ENCODE results near the gene CDR2. TPM values are rescaled to one million over a fixed set of nuclear protein-coding genes. Genes with fewer than 3 reads are reported as not detected.

Gene CDR2
- total RNA-seq, 1 experiment from 2014 or later: 35.7 TPM

DNA sequence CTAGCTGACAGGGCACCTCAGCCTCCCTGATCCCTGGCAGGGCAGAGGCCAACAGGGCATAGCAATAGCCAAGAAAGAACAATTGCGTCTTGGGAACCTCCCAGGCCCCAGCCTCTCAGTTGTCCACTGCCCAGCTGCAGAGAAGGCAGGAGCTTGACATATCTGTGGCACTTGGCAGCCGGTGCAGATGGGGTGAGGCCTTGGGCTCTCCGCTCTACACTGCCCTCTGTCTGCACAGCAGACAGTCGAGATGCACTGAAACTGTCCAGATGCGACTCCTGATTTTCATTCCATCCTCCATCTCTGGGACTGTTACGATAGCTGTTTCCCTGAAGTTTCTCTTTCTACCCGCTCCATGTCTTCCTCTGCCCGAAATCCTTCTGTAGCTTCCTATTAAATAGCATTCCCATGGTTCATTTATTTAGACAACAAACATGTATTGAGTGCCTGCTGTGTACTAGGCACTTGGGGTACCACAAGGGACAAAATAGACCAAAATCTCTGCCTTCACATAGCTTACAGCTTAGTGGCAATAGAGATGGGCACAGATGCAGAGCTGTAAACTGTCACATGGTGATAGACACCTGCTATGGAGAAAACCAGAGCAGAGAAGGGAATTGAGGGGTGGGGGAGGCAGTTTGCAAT lies 73.9 kb downstream of the CDR2 start:
- ChIA-PET POLR2A (interaction anchor here (0.7 kb wide), 1 partner anchor 85 kb away, joined by 11 read pairs; no protein-coding TSS in a partner anchor), CTCF (interaction anchor here (0.5 to 1.5 kb wide), 6 partner anchors 21 to 95 kb away, joined by 3 to 9 read pairs (median 4); partner anchors contain the start of gene EEF2K)
- peaks cover 3% of the 10 kb centered on the region; the same call in 1 of the 2 replicates for H3K4me1 ChIP-seq (ENCODE audit: control insufficient read depth, insufficient read depth, low read length)
- H3K4me3 ChIP-seq (ENCODE audit: low read depth in 2 of 2, low read length in 2 of 2): no peak overlapping the region
- H3K27ac ChIP-seq (ENCODE audit: low read length): no peak overlapping the region
- no peak for DNase-seq (ENCODE audit: low read depth, low spot score)
- intact Hi-C loops (cut with micrococcal nuclease; ENCODE audit: unreplicated experiment): no loop called here
- H3K36me3 ChIP-seq (ENCODE audit: control insufficient read depth, insufficient read depth, low read length): no peaks in the 10 kb centered on the region
- TF ChIP-seq, protein P1, sequence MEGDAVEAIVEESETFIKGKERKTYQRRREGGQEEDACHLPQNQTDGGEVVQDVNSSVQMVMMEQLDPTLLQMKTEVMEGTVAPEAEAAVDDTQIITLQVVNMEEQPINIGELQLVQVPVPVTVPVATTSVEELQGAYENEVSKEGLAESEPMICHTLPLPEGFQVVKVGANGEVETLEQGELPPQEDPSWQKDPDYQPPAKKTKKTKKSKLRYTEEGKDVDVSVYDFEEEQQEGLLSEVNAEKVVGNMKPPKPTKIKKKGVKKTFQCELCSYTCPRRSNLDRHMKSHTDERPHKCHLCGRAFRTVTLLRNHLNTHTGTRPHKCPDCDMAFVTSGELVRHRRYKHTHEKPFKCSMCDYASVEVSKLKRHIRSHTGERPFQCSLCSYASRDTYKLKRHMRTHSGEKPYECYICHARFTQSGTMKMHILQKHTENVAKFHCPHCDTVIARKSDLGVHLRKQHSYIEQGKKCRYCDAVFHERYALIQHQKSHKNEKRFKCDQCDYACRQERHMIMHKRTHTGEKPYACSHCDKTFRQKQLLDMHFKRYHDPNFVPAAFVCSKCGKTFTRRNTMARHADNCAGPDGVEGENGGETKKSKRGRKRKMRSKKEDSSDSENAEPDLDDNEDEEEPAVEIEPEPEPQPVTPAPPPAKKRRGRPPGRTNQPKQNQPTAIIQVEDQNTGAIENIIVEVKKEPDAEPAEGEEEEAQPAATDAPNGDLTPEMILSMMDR (IDR thresholded peaks at IDR 0.05): peak; percentile 90
- no peak for TF ChIP-seq TCF7L2 (IDR thresholded peaks at IDR 0.05; ENCODE audit: low read depth, low read length)
- no peaks in the 10 kb centered on the region for H3K27me3 ChIP-seq (ENCODE audit: control insufficient read depth, insufficient read depth, low read length)
- in situ Hi-C loops (cut with HindIII; ENCODE audit: low pct_unique_long_range_greater_than_20kb, low sequenced_read_pairs): no loop called here
- no peaks in the 10 kb centered on the region for H3K9me3 ChIP-seq (ENCODE audit: control insufficient read depth, insufficient read depth, low read depth, low read length)
- BruUV-seq (replicated peaks): no TSS peak
- ATAC-seq: peak; percentile 40

- CTCF ChIA-PET: interaction anchor here (1.4 kb wide), 1 partner anchor 91 kb away, joined by 3 read pairs; no protein-coding TSS in a partner anchor
- ATAC-seq (no peak), DNase-seq (ENCODE audit: low read depth, low spot score) (no peak)
- no TSS peak for BruUV-seq (replicated peaks)
- H3K4me3 ChIP-seq (ENCODE audit: low read depth in 2 of 2, low read length in 2 of 2): no peak overlapping the region; a peak in 1 of 4 replicates
- no peaks in the 10 kb centered on the region for H3K27me3 ChIP-seq (ENCODE audit: control insufficient read depth, insufficient read depth, low read length)
- no peaks in the 10 kb centered on the region for H3K9me3 ChIP-seq (ENCODE audit: control insufficient read depth, insufficient read depth, low read depth, low read length)
- intact Hi-C loops (cut with micrococcal nuclease; ENCODE audit: unreplicated experiment): loop anchor here (5.0 kb wide), 1 partner anchor 102 kb away; no protein-coding TSS in a partner anchor
- H3K27ac ChIP-seq (ENCODE audit: low read length): no peak overlapping the region
- H3K4me1 ChIP-seq (ENCODE audit: control insufficient read depth, insufficient read depth, low read length): peaks cover 3% of the 10 kb centered on the region; the same call in 1 of the 2 replicates
- in situ Hi-C loops (cut with HindIII; ENCODE audit: low pct_unique_long_range_greater_than_20kb, low sequenced_read_pairs): no loop called here
- H3K36me3 ChIP-seq (ENCODE audit: control insufficient read depth, insufficient read depth, low read length): no peaks in the 10 kb centered on the region
- TF ChIP-seq, protein P2, sequence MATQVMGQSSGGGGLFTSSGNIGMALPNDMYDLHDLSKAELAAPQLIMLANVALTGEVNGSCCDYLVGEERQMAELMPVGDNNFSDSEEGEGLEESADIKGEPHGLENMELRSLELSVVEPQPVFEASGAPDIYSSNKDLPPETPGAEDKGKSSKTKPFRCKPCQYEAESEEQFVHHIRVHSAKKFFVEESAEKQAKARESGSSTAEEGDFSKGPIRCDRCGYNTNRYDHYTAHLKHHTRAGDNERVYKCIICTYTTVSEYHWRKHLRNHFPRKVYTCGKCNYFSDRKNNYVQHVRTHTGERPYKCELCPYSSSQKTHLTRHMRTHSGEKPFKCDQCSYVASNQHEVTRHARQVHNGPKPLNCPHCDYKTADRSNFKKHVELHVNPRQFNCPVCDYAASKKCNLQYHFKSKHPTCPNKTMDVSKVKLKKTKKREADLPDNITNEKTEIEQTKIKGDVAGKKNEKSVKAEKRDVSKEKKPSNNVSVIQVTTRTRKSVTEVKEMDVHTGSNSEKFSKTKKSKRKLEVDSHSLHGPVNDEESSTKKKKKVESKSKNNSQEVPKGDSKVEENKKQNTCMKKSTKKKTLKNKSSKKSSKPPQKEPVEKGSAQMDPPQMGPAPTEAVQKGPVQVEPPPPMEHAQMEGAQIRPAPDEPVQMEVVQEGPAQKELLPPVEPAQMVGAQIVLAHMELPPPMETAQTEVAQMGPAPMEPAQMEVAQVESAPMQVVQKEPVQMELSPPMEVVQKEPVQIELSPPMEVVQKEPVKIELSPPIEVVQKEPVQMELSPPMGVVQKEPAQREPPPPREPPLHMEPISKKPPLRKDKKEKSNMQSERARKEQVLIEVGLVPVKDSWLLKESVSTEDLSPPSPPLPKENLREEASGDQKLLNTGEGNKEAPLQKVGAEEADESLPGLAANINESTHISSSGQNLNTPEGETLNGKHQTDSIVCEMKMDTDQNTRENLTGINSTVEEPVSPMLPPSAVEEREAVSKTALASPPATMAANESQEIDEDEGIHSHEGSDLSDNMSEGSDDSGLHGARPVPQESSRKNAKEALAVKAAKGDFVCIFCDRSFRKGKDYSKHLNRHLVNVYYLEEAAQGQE (IDR thresholded peaks at IDR 0.05; ENCODE audit: insufficient read depth in 1 of 2, low read depth in 2 of 2, low read length in 1 of 2): no peak
- TF ChIP-seq, protein P1 (IDR thresholded peaks at IDR 0.05): no peak
- POLR2A ChIA-PET: no interaction called here
Measured at GRCh38 chr16:22299036-22299435, 75.4 kb downstream of the CDR2 start.

All from Panc1 (cell line).